HG03135 (cell line): ENCODE results near the gene GSTO2.
A peak's percentile ranks its signal among the peaks of the same experiment; 100 is the strongest.

ENCODE experiments used
- ATAC-seq: cut with Tn5 transposase; IDR thresholded peaks from one replicate; pipeline ENCODE4 v1.9.1; 2021; ENCODE audit warnings: mild to moderate bottlenecking, moderate library complexity; ENCODE audit not compliant: unreplicated experiment

GSTO2 gene

GRCh38 chr10:104337521-104337984, 68.6 kb downstream of the GSTO2 start:
- peak; percentile 46 for ATAC-seq

GRCh38 chr10:104337985-104338735, 69.2 kb downstream of the GSTO2 start, which contains the start of gene ITPRIP:
Gene ITPRIP, minus strand, starts transcription at chr10:104338465. Its CDS starts 22,414 bp downstream, at chr10:104316051.
- peak; percentile 73 for ATAC-seq

- no peak for ATAC-seq
These were observed 70.6 kb downstream of the GSTO2 start for GRCh38 chr10:104339469-104340110.

- no peak for ATAC-seq
These were observed 71.1 kb downstream of the GSTO2 start for GRCh38 chr10:104340111-104340526.

GRCh38 chr10:104340641-104341040, 71.7 kb downstream of the GSTO2 start:
- no peak for ATAC-seq

GRCh38 chr10:104342941-104343411, 74.0 kb downstream of the GSTO2 start:
- ATAC-seq: no peak

GRCh38 chr10:104344219-104344618, 75.2 kb downstream of the GSTO2 start:
- no peak for ATAC-seq

GRCh38 chr10:104345515-104345914, 76.5 kb downstream of the GSTO2 start:
- ATAC-seq: no peak

GRCh38 chr10:104345941-104346340, 77.0 kb downstream of the GSTO2 start:
- ATAC-seq: no peak

GRCh38 chr10:104347295-104348045, 78.5 kb downstream of the GSTO2 start:
- ATAC-seq: no peak

- no peak for ATAC-seq
These were observed 79.6 kb downstream of the GSTO2 start for GRCh38 chr10:104348601-104349000.

GRCh38 chr10:104349623-104350126, 80.7 kb downstream of the GSTO2 start:
- peak; percentile 65 for ATAC-seq

- peak; percentile 47 for ATAC-seq
These were observed 81.2 kb downstream of the GSTO2 start for GRCh38 chr10:104350127-104350635.

- no peak for ATAC-seq
These were observed 82.2 kb downstream of the GSTO2 start for GRCh38 chr10:104351061-104351702.

GRCh38 chr10:104351919-104352318, 82.9 kb downstream of the GSTO2 start:
- ATAC-seq: no peak

- ATAC-seq: peak; percentile 45
These were observed 84.5 kb downstream of the GSTO2 start, which contains the start of gene CFAP58 for GRCh38 chr10:104353325-104354048. Gene CFAP58, plus strand, starts transcription at chr10:104353833. Its CDS starts 65 bp downstream, at chr10:104353898.
